ENCODE data around the gene C17orf50.

- TF ChIP-seq GATA3 (IDR thresholded peaks at IDR 0.05; ENCODE audit: low read depth, low read length) (no peak), GATA2 (IDR thresholded peaks at IDR 0.05; ENCODE audit: low read depth, low read length) (no peak)
These were observed 13.1 kb upstream of the C17orf50 start for GRCh38 chr17:35747540-35748017.

Measured in SH-SY5Y (cell line).